Upper lobe of left lung (tissue), 4 donors: ENCODE data around the gene QSOX1.
A peak's percentile ranks its signal among the peaks of the same experiment; 100 is the strongest.

Source experiments
- CTCF ChIP-seq, 6 experiments: fragments of 450-650 bp in 4 of 6; fragments of 200-600 bp in 2 of 6; sonication (generic) in 2 of 6; IDR thresholded peaks; one replicate each; pipeline ENCODE4 v1.5.1; 2016 to 2019; ENCODE audit warnings: antibody characterized with exemption in 6 of 6
- POLR2A ChIP-seq, 4 donors: fragments of 450-650 bp; IDR thresholded peaks; one replicate each; pipeline ENCODE4 v1.5.1; 2016 to 2017; ENCODE audit warnings: antibody characterized with exemption in 4 of 4, mild to moderate bottlenecking in 2 of 4
- POLR2AphosphoS5 ChIP-seq, 2 donors: sonication (generic); formaldehyde crosslinking; IDR thresholded peaks; one replicate each; pipeline ENCODE4 v1.5.1; 2017; ENCODE audit warnings: antibody characterized with exemption in 2 of 2

GRCh38 chr1:180131510-180131909 lies 23.2 kb upstream of the QSOX1 start:
- TF ChIP-seq CTCF (IDR thresholded peaks at IDR 0.05) (no peak), POLR2AphosphoS5 (IDR thresholded peaks at IDR 0.05) (peak in 1 of 2 donors; percentile 77), POLR2A (IDR thresholded peaks at IDR 0.05) (no peak)
